CD4-positive, alpha-beta memory T cell (primary cell): ENCODE data around the gene PDLIM7. TPM values are rescaled to one million over a fixed set of nuclear protein-coding genes. Genes with fewer than 3 reads are reported as not detected.

Source experiments
- CTCF ChIA-PET: fragments of 350-600 bp; sonication (Branson Sonifier 250); formaldehyde crosslinking; loops from one replicate; lab custom pipeline; 2021; ENCODE audit warnings: inconsistent platforms; ENCODE audit not compliant: partially characterized antibody; lab: Charles Lee
- POLR2A ChIA-PET: fragments of 350-600 bp; sonication (Branson Sonifier 250); formaldehyde crosslinking; loops from one replicate; lab custom pipeline; 2021; ENCODE audit not compliant: partially characterized antibody; lab: Charles Lee
- DNase-seq, 5 donors: peaks; one replicate each; pipeline versions ENCODE4 v3.0.0 to v3.0.0-alpha.2; 2020 to 2022; ENCODE audit warnings: mixed read lengths in 1 of 5
- H3K27ac ChIP-seq: one replicate; pipeline ENCODE4 v1.7.0; 2013; ENCODE audit warnings: low read depth, low read length
- H3K27me3 ChIP-seq: 2 replicates; pipeline ENCODE4 v1.7.0; 2013; ENCODE audit warnings: mild to moderate bottlenecking, low read length, moderate library complexity; ENCODE audit not compliant: insufficient read depth
- H3K36me3 ChIP-seq: 2 replicates; pipeline ENCODE4 v1.7.0; 2013; ENCODE audit warnings: mild to moderate bottlenecking, low read length, moderate library complexity; ENCODE audit not compliant: insufficient read depth
- H3K4me1 ChIP-seq: 2 replicates; pipeline ENCODE4 v1.7.0; 2013; ENCODE audit warnings: mild to moderate bottlenecking, low read length, moderate library complexity; ENCODE audit not compliant: insufficient read depth
- H3K4me3 ChIP-seq, 2 donors: one replicate each; pipeline ENCODE4 v1.7.0; 2013; ENCODE audit warnings: low read length in 2 of 2, mild to moderate bottlenecking in 1 of 2
- H3K9me3 ChIP-seq, 2 donors: one replicate each; pipeline ENCODE4 v1.7.0; 2013; ENCODE audit warnings: low read length in 2 of 2, control low read depth in 1 of 2; ENCODE audit not compliant: control insufficient read depth in 1 of 2
- H3K27ac Mint-ChIP-seq, 7 donors: one replicate each; pipeline ENCODE4 v1.8.0; 2020 to 2021; ENCODE audit warnings: mixed read lengths in 7 of 7, mild to moderate bottlenecking in 6 of 7, inconsistent platforms in 3 of 7, moderate library complexity in 3 of 7
- H3K27me3 Mint-ChIP-seq, 2 donors: one replicate each; pipeline ENCODE4 v1.8.0; 2020 to 2021; ENCODE audit warnings: mixed read lengths in 2 of 2
- H3K36me3 Mint-ChIP-seq, 2 donors: one replicate each; pipeline ENCODE4 v1.8.0; 2020 to 2021; ENCODE audit warnings: mixed read lengths in 2 of 2, inconsistent platforms in 1 of 2, mild to moderate bottlenecking in 1 of 2
- H3K4me1 Mint-ChIP-seq, 4 donors: one replicate each; pipeline ENCODE4 v1.8.0; 2020 to 2021; ENCODE audit warnings: mixed read lengths in 4 of 4, mild to moderate bottlenecking in 1 of 4
- H3K4me3 Mint-ChIP-seq, 8 donors: one replicate each; pipeline ENCODE4 v1.8.0; 2020 to 2021; ENCODE audit warnings: mixed read lengths in 8 of 8, mild to moderate bottlenecking in 7 of 8, moderate library complexity in 6 of 8, inconsistent platforms in 3 of 8
- H3K9me3 Mint-ChIP-seq, 8 donors: one replicate each; pipeline ENCODE4 v1.8.0; 2020 to 2021; ENCODE audit warnings: mixed read lengths in 8 of 8, mild to moderate bottlenecking in 5 of 8, inconsistent platforms in 3 of 8, moderate library complexity in 1 of 8
- intact Hi-C: fragments of 100-400 bp; cut with micrococcal nuclease; formaldehyde crosslinking; loops from one replicate; pipeline ENCODE4 v1.15.1; 2023
- polyA plus RNA-seq, 2 donors: library from polyadenylated mRNA; unstranded; fragments of 300-500 nt; fragmentation: Illumina TruSeq; gene quantifications; one replicate each; pipeline ENCODE4 v1.2.3, GENCODE V29; 2021
- total RNA-seq, 2 experiments: library from RNA; stranded (reverse); gene quantifications; one replicate each; pipeline ENCODE4 v1.2.3, GENCODE V29; 2021

PDLIM7 gene
- total and polyA plus RNA-seq, 4 experiments from 2014 or later = 3.3 to 7.3 (median 4.6) TPM

DNA sequence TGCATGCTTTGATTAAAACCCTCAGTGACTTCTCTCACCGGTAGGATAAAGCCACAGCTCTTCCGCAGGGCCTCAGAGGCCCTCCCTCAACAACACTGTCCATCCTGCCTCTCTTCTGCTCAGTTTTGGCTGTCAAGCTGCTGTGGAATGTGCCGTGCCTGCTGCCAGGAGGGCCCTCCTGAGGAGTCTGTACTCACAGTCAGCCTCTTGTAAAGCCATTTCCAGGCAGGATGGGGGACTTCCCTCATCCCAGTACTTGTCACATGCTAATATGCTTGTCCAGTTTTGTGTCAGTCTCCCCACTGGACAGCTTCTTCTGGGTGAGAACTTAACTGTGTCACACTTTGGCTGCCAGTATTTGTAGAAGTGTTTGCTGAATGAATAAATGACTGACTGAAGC is 33.2 kb upstream of the PDLIM7 start:
- DNase-seq = no peak
- Mint-ChIP-seq H3K4me3 (no peak overlapping the region), H3K9me3 (no peaks in the 10 kb centered on the region), H3K4me1 (peaks cover 0 to 5% (median 2%) of the 10 kb centered on the region in 4 donors), H3K27ac (peak overlapping the region in 3 of 7 donors; percentile 22 to 74 (median 66)), H3K36me3 (peaks cover 28 to 36% of the 10 kb centered on the region in 2 donors), H3K27me3 (no peaks in the 10 kb centered on the region)
- Histone ChIP-seq H3K27ac (no peak overlapping the region), H3K4me1 (no peaks in the 10 kb centered on the region), H3K4me3 (no peak overlapping the region), H3K9me3 (no peaks in the 10 kb centered on the region), H3K36me3 (peaks cover 43% of the 10 kb centered on the region), H3K27me3 (no peaks in the 10 kb centered on the region)
- POLR2A ChIA-PET = interaction anchor here (1.1 kb wide), 1 partner anchor 10 kb away, joined by 5 read pairs; no protein-coding TSS in a partner anchor
- CTCF ChIA-PET = interaction anchor here (2.2 kb wide), 1 partner anchor 30 kb away, joined by 7 read pairs; no protein-coding TSS in a partner anchor
- intact Hi-C loops = no loop called here

DNA sequence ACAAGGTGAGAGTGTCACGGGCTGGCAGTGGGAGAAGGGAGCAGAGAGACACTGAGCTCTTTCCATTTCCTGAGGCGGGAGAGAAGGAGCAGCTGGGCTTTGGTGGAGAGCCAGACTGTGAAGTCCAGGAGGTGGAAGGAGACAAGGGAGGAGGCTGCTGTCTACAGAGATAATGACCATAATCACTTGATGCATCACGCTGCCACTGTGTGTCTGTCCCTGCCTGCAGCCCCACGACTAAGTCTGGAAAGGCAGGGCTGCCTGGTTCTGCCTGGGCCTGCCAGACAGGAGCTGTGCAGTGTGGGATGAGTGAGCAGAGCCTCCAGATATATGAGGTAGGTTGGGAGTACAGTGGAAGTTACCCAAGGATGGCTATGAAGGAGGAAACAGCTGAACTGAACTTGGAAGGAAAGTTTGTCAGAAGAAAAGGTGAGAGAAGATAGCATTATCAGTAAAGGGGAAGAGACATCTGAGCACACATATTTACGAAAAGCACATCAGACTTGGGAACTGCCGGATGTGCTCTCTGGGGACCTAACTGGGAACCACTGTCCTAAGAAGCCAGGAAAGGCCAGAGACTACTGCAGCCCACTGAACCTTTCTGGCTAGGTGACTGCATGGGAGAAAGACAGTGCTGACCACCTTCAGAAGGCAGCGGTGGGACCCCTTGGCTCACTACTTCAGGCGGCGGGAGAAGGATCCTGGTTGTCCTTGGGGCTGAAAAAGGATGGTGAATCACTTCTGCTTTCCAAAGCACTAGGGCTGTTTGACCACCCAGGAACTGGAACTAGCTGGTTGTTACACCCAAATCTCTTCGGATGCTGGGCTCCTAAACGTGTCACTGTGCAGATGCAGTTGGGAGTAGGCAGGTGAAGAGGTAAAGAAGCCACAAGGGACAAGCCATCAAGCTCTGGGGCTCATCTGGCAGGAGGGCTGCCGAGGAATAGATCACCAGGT is 32.1 kb upstream of the PDLIM7 start:
- H3K4me1 ChIP-seq = no peaks in the 10 kb centered on the region
- Mint-ChIP-seq H3K9me3 (no peaks in the 10 kb centered on the region), H3K27me3 (no peaks in the 10 kb centered on the region), H3K4me1 (peaks cover 0 to 5% (median 2%) of the 10 kb centered on the region in 4 donors), H3K36me3 (peaks cover 24 to 32% of the 10 kb centered on the region in 2 donors), H3K27ac (peak overlapping the region in 4 of 7 donors; percentile 16 to 65 (median 33)), H3K4me3 (no peak overlapping the region)
- no peak overlapping the region for H3K4me3 ChIP-seq
- intact Hi-C loops = no loop called here
- no peaks in the 10 kb centered on the region for H3K27me3 ChIP-seq
- DNase-seq = no peak
- no peak overlapping the region for H3K27ac ChIP-seq
- peaks cover 54% of the 10 kb centered on the region for H3K36me3 ChIP-seq
- ChIA-PET POLR2A (interaction anchor here (0.8 kb wide), 1 partner anchor 9 kb away, joined by 3 read pairs; no protein-coding TSS in a partner anchor), CTCF (interaction anchor here (2.2 kb wide), 1 partner anchor 29 kb away, joined by 7 read pairs; no protein-coding TSS in a partner anchor)
- no peaks in the 10 kb centered on the region for H3K9me3 ChIP-seq

DNA sequence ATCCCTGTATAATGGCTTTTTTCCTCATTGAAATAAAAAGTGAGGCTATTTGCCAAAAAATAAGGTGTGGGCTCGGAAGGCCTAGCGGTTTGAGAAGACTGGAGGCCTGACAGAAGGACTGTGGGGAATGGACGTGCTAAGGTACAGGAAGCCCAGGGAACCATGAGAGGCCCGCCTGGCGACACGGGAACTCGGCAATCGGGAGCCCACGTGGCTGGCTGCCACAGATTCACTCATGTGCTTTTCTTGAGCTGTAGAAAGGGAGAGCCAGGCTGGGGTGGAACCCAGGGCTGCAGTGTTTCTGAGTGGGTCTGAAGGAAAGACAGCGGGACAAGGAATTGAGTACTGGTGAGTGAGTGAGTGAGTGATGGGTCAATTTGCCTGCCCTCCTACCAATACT is 31.2 kb upstream of the PDLIM7 start:
- H3K27ac Mint-ChIP-seq = no peak overlapping the region
- intact Hi-C loops = no loop called here
- POLR2A ChIA-PET = no interaction called here
- Histone ChIP-seq H3K9me3 (no peaks in the 10 kb centered on the region), H3K27me3 (no peaks in the 10 kb centered on the region), H3K4me3 (no peak overlapping the region), H3K4me1 (no peaks in the 10 kb centered on the region), H3K27ac (no peak overlapping the region), H3K36me3 (peaks cover 51% of the 10 kb centered on the region)
- peaks cover 24 to 28% of the 10 kb centered on the region in 2 donors for H3K36me3 Mint-ChIP-seq
- no peak for DNase-seq
- no peaks in the 10 kb centered on the region for H3K9me3 Mint-ChIP-seq
- H3K4me1 Mint-ChIP-seq = peaks cover 0 to 5% (median 2%) of the 10 kb centered on the region in 4 donors
- CTCF ChIA-PET = no interaction called here
- H3K27me3 Mint-ChIP-seq = no peaks in the 10 kb centered on the region
- no peak overlapping the region for H3K4me3 Mint-ChIP-seq

DNA sequence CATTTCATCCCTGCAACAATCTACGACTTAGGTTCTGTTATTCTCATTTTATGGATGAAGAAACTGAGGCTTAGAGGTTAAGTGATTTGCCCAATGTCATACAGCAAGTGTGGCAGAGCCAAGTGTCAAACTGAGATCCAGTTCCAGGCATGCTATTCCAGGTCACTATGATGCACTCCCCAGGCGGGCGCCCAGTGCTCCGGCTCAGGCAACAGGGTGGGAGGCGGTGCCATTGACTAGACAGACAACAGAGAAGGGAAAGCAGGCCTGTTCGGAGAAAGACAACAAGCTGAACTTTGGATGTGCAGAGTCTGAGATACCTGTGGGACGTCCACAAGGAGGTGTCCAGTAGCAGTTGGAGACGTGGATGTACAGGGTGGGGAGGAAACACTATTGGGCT is 30.2 kb upstream of the PDLIM7 start:
- Histone ChIP-seq H3K9me3 (no peaks in the 10 kb centered on the region), H3K27me3 (no peaks in the 10 kb centered on the region), H3K36me3 (peaks cover 51% of the 10 kb centered on the region), H3K4me3 (no peak overlapping the region), H3K4me1 (no peaks in the 10 kb centered on the region), H3K27ac (no peak overlapping the region)
- H3K27ac Mint-ChIP-seq = no peak overlapping the region
- ChIA-PET CTCF (interaction anchor here (0.7 kb wide), 1 partner anchor 9 kb away, joined by 3 read pairs; no protein-coding TSS in a partner anchor), POLR2A (no interaction called here)
- H3K4me3 Mint-ChIP-seq = no peak overlapping the region
- no peaks in the 10 kb centered on the region for H3K27me3 Mint-ChIP-seq
- H3K9me3 Mint-ChIP-seq = no peaks in the 10 kb centered on the region
- H3K4me1 Mint-ChIP-seq = peaks cover 0 to 5% (median 2%) of the 10 kb centered on the region in 4 donors
- peaks cover 21 to 26% of the 10 kb centered on the region in 2 donors for H3K36me3 Mint-ChIP-seq
- intact Hi-C loops = no loop called here
- DNase-seq = no peak

DNA sequence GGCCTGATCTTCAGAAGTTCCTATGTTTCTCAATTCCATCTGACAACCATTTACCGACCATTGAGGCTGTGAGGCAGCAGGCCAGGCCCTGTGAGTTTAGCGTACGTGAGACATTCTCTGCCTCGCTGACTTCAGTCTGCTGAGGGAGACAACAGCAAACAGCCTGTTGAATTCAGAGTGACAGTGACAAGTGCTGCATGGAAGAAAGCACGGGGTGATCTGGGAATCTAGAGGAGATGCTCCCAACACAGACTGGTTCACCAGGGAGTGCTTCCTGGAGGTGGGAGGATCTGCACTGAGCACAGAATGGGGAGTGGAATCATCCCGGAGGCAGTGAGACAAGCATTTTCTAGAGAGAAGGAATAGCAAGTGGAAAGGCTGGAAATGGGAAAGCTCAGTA is 29.4 kb upstream of the PDLIM7 start:
- peaks cover 46% of the 10 kb centered on the region for H3K36me3 ChIP-seq

DNA sequence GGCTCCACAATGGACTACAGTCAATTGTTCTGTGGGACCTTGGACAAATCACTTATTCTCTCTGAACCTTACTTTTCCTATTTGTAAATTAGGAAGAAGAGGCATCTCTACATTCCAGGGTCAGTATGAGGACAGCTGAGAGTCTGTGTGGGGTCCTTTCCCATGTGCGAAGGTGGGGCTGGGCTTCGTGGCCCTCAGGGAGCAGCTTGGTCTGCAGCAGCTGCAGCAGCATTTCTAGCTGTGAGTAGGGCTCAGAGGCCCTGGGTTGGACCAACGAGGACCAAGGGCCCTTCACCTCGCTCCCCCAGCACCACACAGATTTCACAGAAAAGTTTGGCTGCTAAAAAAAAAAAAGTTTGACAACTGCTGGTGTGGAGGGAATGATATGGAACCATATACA is 28.8 kb upstream of the PDLIM7 start:
- peaks cover 42% of the 10 kb centered on the region for H3K36me3 ChIP-seq
- no peak overlapping the region for H3K4me3 ChIP-seq
- Mint-ChIP-seq H3K4me1 (peaks cover 3 to 10% (median 9%) of the 10 kb centered on the region in 4 donors), H3K27me3 (no peaks in the 10 kb centered on the region), H3K36me3 (peaks cover 19 to 25% of the 10 kb centered on the region in 2 donors), H3K9me3 (no peaks in the 10 kb centered on the region), H3K4me3 (no peak overlapping the region), H3K27ac (no peak overlapping the region)
- CTCF ChIA-PET = no interaction called here
- no peak overlapping the region for H3K27ac ChIP-seq
- H3K9me3 ChIP-seq = no peaks in the 10 kb centered on the region
- DNase-seq = no peak
- H3K4me1 ChIP-seq = peaks cover 8% of the 10 kb centered on the region
- intact Hi-C loops = no loop called here
- no peaks in the 10 kb centered on the region for H3K27me3 ChIP-seq
- POLR2A ChIA-PET = no interaction called here

More for the DNA sequence above, 29.4 kb upstream of the PDLIM7 start:
- ChIA-PET CTCF (no interaction called here), POLR2A (no interaction called here)
- Histone ChIP-seq H3K9me3 (no peaks in the 10 kb centered on the region), H3K27ac (no peak overlapping the region), H3K27me3 (no peaks in the 10 kb centered on the region), H3K4me3 (no peak overlapping the region), H3K4me1 (peaks cover 2% of the 10 kb centered on the region)
- no peaks in the 10 kb centered on the region for H3K27me3 Mint-ChIP-seq
- H3K4me3 Mint-ChIP-seq = no peak overlapping the region
- H3K9me3 Mint-ChIP-seq = no peaks in the 10 kb centered on the region
- H3K4me1 Mint-ChIP-seq = peaks cover 2 to 4% (median 3%) of the 10 kb centered on the region in 4 donors
- peaks cover 16 to 21% of the 10 kb centered on the region in 2 donors for H3K36me3 Mint-ChIP-seq
- intact Hi-C loops = no loop called here
- H3K27ac Mint-ChIP-seq = no peak overlapping the region
- no peak for DNase-seq

DNA sequence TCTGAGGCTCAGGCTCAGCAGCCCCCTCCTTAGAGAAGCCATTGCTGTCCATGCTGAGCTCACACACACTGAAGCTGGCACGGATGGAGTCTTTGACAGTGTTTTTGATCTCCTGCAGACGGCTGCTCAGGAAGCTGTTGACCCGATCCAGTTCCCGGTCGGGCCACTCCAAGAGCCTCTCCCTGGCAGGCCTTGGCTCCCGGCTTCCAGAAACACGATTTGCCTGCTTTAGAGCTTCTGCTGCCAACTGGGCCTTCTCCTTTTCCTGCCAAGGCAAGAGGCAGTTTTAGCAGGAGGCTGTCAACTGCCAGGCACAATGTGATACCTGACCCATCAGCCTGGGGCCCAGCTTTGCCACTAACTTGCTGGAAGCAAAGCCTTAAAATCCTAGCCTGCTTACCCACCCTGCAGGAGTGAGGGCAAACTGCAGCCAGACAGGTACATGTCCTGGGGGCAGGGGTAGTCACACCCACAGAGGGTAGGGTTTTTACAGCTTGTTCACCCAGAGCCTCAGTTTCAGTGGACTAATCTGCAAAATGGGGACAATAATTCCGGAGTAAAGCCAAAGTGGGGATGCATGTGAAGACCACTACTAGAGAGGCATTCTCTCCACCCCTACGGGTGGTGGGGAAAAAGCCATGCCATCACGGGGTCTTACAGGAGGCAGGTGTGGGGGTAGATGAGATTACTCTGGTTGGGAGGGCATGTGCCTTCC is 27.7 kb upstream of the PDLIM7 start:
- Mint-ChIP-seq H3K4me1 (peaks cover 7 to 18% (median 16%) of the 10 kb centered on the region in 4 donors), H3K36me3 (peaks cover 17 to 25% of the 10 kb centered on the region in 2 donors), H3K27ac (peak overlapping the region in 4 of 7 donors; percentile 29 to 73 (median 56)), H3K9me3 (no peaks in the 10 kb centered on the region), H3K27me3 (no peaks in the 10 kb centered on the region), H3K4me3 (no peak overlapping the region)
- Histone ChIP-seq H3K27ac (no peak overlapping the region), H3K27me3 (no peaks in the 10 kb centered on the region), H3K36me3 (peaks cover 31% of the 10 kb centered on the region), H3K9me3 (no peaks in the 10 kb centered on the region), H3K4me3 (no peak overlapping the region), H3K4me1 (peaks cover 9% of the 10 kb centered on the region)
- ChIA-PET CTCF (no interaction called here), POLR2A (interaction anchor here (0.7 kb wide), 1 partner anchor 9 kb away, joined by 4 read pairs; no protein-coding TSS in a partner anchor)
- intact Hi-C loops = no loop called here
- no peak for DNase-seq
